ENCODE data around the gene SBF2.
A peak's percentile ranks its signal among the peaks of the same experiment; 100 is the strongest.

The SBF2 gene

GRCh38 chr11:9859554-9860305 is 434.3 kb downstream of the SBF2 start:
- no peak overlapping the region for H3K4me3 ChIP-seq (replicated peaks; ENCODE audit: insufficient read depth, low read length)
- TF ChIP-seq REST (IDR thresholded peaks at IDR 0.05; ENCODE audit: insufficient replicate concordance, low read depth) = no peak
- TF ChIP-seq POLR2AphosphoS5 (IDR thresholded peaks at IDR 0.05; ENCODE audit: low read depth) = no peak
- no peak for TF ChIP-seq GABPA (IDR thresholded peaks at IDR 0.05; ENCODE audit: low read depth)
- no peak for TF ChIP-seq SPI1 (IDR thresholded peaks at IDR 0.05; ENCODE audit: borderline replicate concordance, low read depth)
- no peak for TF ChIP-seq CTCF (IDR thresholded peaks at IDR 0.05; ENCODE audit: insufficient read depth, low read length)
- no peaks in the 10 kb centered on the region for H3K27me3 ChIP-seq (ENCODE audit: insufficient read depth, poor library complexity, severe bottlenecking)
- no peak for DNase-seq (ENCODE audit: low read depth in 1 of 2, low spot score in 1 of 2)
- no peak overlapping the region for H3K27ac ChIP-seq (replicated peaks)

GRCh38 chr11:9858822-9859221 is 435.2 kb downstream of the SBF2 start:
- no peak for TF ChIP-seq REST (IDR thresholded peaks at IDR 0.05; ENCODE audit: insufficient replicate concordance, low read depth)
- TF ChIP-seq GABPA (IDR thresholded peaks at IDR 0.05; ENCODE audit: low read depth) = no peak
- TF ChIP-seq CTCF (IDR thresholded peaks at IDR 0.05; ENCODE audit: insufficient read depth, low read length) = no peak
- TF ChIP-seq POLR2AphosphoS5 (IDR thresholded peaks at IDR 0.05; ENCODE audit: low read depth) = no peak
- Histone ChIP-seq H3K27me3 (ENCODE audit: insufficient read depth, poor library complexity, severe bottlenecking) (no peaks in the 10 kb centered on the region), H3K27ac (replicated peaks) (no peak overlapping the region), H3K4me3 (replicated peaks; ENCODE audit: insufficient read depth, low read length) (no peak overlapping the region)
- DNase-seq (ENCODE audit: low read depth in 1 of 2, low spot score in 1 of 2) = peak in 1 of 2 experiments; percentile 3

GRCh38 chr11:9858218-9858617 is 435.8 kb downstream of the SBF2 start:
- TF ChIP-seq SPI1 (IDR thresholded peaks at IDR 0.05; ENCODE audit: borderline replicate concordance, low read depth) = no peak
- TF ChIP-seq GABPA (IDR thresholded peaks at IDR 0.05; ENCODE audit: low read depth) = no peak
- TF ChIP-seq POLR2AphosphoS5 (IDR thresholded peaks at IDR 0.05; ENCODE audit: low read depth) = no peak
- no peak for TF ChIP-seq REST (IDR thresholded peaks at IDR 0.05; ENCODE audit: insufficient replicate concordance, low read depth)
- no peak overlapping the region for H3K27ac ChIP-seq (replicated peaks)

More at GRCh38 chr11:9858218-9858617, 435.8 kb downstream of the SBF2 start:
- no peak overlapping the region for H3K4me3 ChIP-seq (replicated peaks; ENCODE audit: insufficient read depth, low read length)
- DNase-seq (ENCODE audit: low read depth in 1 of 2, low spot score in 1 of 2) = no peak
- no peaks in the 10 kb centered on the region for H3K27me3 ChIP-seq (ENCODE audit: insufficient read depth, poor library complexity, severe bottlenecking)
